Prostate gland (tissue), 2 donors: Measurements from ENCODE around the gene ARHGAP4. TPM values are rescaled to one million over a fixed set of nuclear protein-coding genes. Genes with fewer than 3 reads are reported as not detected.

Source experiments
- DNase-seq: peaks from one replicate; pipeline ENCODE4 v3.0.0-alpha.2; 2019; ENCODE audit warnings: low spot score
- H3K27ac ChIP-seq, 2 donors: fragments of 200-600 bp; sonication (generic); 2 replicates each; pipeline ENCODE4 v1.5.1; 2017 to 2019
- H3K27me3 ChIP-seq: fragments of 200-600 bp; sonication (generic); replicated peaks from 2 replicates; pipeline ENCODE4 v1.5.1; 2019; ENCODE audit not compliant: insufficient read depth
- H3K36me3 ChIP-seq, 2 donors: fragments of 200-600 bp; sonication (generic); 1 replicate in 1 of 2; 2 replicates in 1 of 2; pipeline versions ENCODE4 v1.5.1 to v1.8.1; 2017 to 2019
- H3K4me1 ChIP-seq: fragments of 200-600 bp; sonication (generic); replicated peaks from 2 replicates; pipeline ENCODE4 v1.5.1; 2019
- H3K4me3 ChIP-seq, 2 donors: fragments of 200-600 bp; sonication (generic); 2 replicates each; pipeline ENCODE4 v1.5.1; 2017 to 2019
- H3K9me3 ChIP-seq: fragments of 200-600 bp; sonication (generic); 2 replicates; pipeline ENCODE4 v1.5.1; 2017
- POLR2A ChIP-seq: fragments of 450-650 bp; IDR thresholded peaks from one replicate; pipeline ENCODE4 v1.6.1; 2016; ENCODE audit warnings: antibody characterized with exemption, mild to moderate bottlenecking
- POLR2AphosphoS5 ChIP-seq: sonication (generic); formaldehyde crosslinking; IDR thresholded peaks from one replicate; pipeline ENCODE4 v1.6.1; 2017; ENCODE audit warnings: antibody characterized with exemption
- WGBS: methylation state at CpG from one replicate; pipeline ENCODE4 v1.1.5; 2018; 5-methylcytosine and 5-hydroxymethylcytosine counted together
- intact Hi-C: fragments of 100-400 bp; cut with DNase I; formaldehyde crosslinking; loops from one replicate; pipeline ENCODE4 v1.14.2; 2022
- total RNA-seq, 2 donors: library from RNA; depleted of rRNA; stranded (reverse); fragments of >200 nt; gene quantifications; one replicate each; pipeline ENCODE4 v1.1.0, GENCODE V29; 2016
- TF ChIP-seq, protein P1 (sequence below), 4 experiments: fragments of 200-600 bp in 2 of 4; fragments of 450-650 bp in 2 of 4; sonication (generic) in 2 of 4; IDR thresholded peaks; 1 replicate in 3 of 4; 2 replicates in 1 of 4; pipeline ENCODE4 v1.5.1; 2016 to 2019; ENCODE audit warnings: antibody characterized with exemption in 4 of 4, mild to moderate bottlenecking in 2 of 4, moderate library complexity in 2 of 4

The ARHGAP4 gene
- total RNA-seq, 2 donors from 2014 or later, result 11.9 to 41.1 TPM

DNA sequence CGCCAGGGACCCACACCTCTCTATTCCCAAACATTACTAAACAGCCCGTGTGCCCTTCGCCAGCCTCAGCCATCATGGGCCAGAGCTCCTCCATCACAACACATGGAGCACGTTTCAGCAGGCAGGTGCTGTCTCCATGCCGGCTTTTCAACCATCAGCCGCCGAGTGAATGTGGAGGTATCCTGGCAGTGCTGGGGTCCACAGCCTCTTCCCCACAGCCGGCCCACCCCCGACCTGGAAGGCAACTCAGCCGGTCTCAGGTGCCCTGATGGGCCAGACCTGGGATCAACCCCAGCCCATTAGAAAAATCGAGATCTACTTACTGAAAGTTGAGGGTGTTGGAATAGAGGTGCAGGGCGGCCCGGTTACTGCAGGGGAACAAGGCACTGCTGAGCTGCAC lies 5.7 kb upstream of the ARHGAP4 start:
- TF ChIP-seq, protein P1, sequence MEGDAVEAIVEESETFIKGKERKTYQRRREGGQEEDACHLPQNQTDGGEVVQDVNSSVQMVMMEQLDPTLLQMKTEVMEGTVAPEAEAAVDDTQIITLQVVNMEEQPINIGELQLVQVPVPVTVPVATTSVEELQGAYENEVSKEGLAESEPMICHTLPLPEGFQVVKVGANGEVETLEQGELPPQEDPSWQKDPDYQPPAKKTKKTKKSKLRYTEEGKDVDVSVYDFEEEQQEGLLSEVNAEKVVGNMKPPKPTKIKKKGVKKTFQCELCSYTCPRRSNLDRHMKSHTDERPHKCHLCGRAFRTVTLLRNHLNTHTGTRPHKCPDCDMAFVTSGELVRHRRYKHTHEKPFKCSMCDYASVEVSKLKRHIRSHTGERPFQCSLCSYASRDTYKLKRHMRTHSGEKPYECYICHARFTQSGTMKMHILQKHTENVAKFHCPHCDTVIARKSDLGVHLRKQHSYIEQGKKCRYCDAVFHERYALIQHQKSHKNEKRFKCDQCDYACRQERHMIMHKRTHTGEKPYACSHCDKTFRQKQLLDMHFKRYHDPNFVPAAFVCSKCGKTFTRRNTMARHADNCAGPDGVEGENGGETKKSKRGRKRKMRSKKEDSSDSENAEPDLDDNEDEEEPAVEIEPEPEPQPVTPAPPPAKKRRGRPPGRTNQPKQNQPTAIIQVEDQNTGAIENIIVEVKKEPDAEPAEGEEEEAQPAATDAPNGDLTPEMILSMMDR (IDR thresholded peaks at IDR 0.05), result no peak
- TF ChIP-seq POLR2AphosphoS5 (no peak), POLR2A (no peak)
- no peaks in the 10 kb centered on the region for H3K36me3 ChIP-seq
- DNase-seq, result no peak
- no peaks in the 10 kb centered on the region for H3K4me1 ChIP-seq
- H3K27me3 ChIP-seq, result no peaks in the 10 kb centered on the region
- intact Hi-C loops, result no loop called here
- no peaks in the 10 kb centered on the region for H3K9me3 ChIP-seq
- H3K27ac ChIP-seq, result no peak overlapping the region
- H3K4me3 ChIP-seq, result no peak overlapping the region
- WGBS, result 90% methylated on average over 12 of the region's 13 CpGs

GRCh38 chrX:153931151-153931550 lies 5.1 kb upstream of the ARHGAP4 start:
- H3K27me3 ChIP-seq, result no peaks in the 10 kb centered on the region
- no peaks in the 10 kb centered on the region for H3K9me3 ChIP-seq
- intact Hi-C loops, result no loop called here
- no peaks in the 10 kb centered on the region for H3K36me3 ChIP-seq
- no peak for TF ChIP-seq POLR2A
- TF ChIP-seq POLR2AphosphoS5, result no peak
- TF ChIP-seq, protein P1 (IDR thresholded peaks at IDR 0.05), result no peak
- DNase-seq, result no peak
- no peak overlapping the region for H3K4me3 ChIP-seq
- H3K27ac ChIP-seq, result no peak overlapping the region
- WGBS, result 90% methylated on average over 3 of the region's 8 CpGs
- no peaks in the 10 kb centered on the region for H3K4me1 ChIP-seq

GRCh38 chrX:153930011-153930910 lies 4.2 kb upstream of the ARHGAP4 start:
- no peak for DNase-seq
- H3K4me1 ChIP-seq, result no peaks in the 10 kb centered on the region
- intact Hi-C loops, result no loop called here
- no peaks in the 10 kb centered on the region for H3K27me3 ChIP-seq
- H3K4me3 ChIP-seq, result no peak overlapping the region
- H3K36me3 ChIP-seq, result no peaks in the 10 kb centered on the region
- no peaks in the 10 kb centered on the region for H3K9me3 ChIP-seq
- 91% methylated on average over 25 of the region's 31 CpGs for WGBS
- no peak overlapping the region for H3K27ac ChIP-seq
- TF ChIP-seq, protein P1 (IDR thresholded peaks at IDR 0.05), result no peak
- TF ChIP-seq POLR2AphosphoS5 (no peak), POLR2A (no peak)

GRCh38 chrX:153929576-153929975 lies 3.5 kb upstream of the ARHGAP4 start:
- H3K36me3 ChIP-seq, result no peaks in the 10 kb centered on the region
- H3K27ac ChIP-seq, result no peak overlapping the region
- WGBS, result 92% methylated on average over 2 of the region's 10 CpGs
- intact Hi-C loops, result no loop called here
- H3K4me1 ChIP-seq, result no peaks in the 10 kb centered on the region
- no peak overlapping the region for H3K4me3 ChIP-seq
- TF ChIP-seq POLR2A, result no peak
- TF ChIP-seq POLR2AphosphoS5, result no peak
- TF ChIP-seq, protein P1 (IDR thresholded peaks at IDR 0.05), result no peak
- no peak for DNase-seq
- no peaks in the 10 kb centered on the region for H3K9me3 ChIP-seq
- no peaks in the 10 kb centered on the region for H3K27me3 ChIP-seq

DNA sequence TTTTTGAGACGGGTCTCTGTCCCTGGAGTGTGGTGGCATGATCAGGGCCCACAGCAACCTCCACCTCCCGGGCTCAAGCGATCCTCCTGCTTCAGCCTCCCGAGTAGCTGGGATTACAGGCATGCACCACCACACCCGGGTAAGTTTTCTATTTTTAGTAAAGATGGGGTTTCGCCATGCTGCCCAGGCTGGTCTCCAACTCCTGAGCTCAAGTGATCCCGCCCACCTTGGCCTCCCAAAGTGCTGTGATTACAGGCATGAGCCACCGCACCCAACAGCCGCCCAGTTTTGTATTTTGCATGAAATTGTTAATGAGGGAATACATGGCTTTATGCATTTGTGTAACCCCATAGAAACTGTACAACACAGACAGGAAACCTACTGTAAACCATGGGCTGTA lies 2.8 kb upstream of the ARHGAP4 start:
- peak overlapping the region; percentile 38 to 42 for H3K27ac ChIP-seq
- H3K4me3 ChIP-seq, result no peak overlapping the region
- intact Hi-C loops, result no loop called here
- no peaks in the 10 kb centered on the region for H3K36me3 ChIP-seq
- WGBS, result 47% methylated on average over 9 of the region's 9 CpGs
- no peaks in the 10 kb centered on the region for H3K4me1 ChIP-seq
- H3K9me3 ChIP-seq, result no peaks in the 10 kb centered on the region
- DNase-seq, result no peak
- H3K27me3 ChIP-seq, result no peaks in the 10 kb centered on the region
- TF ChIP-seq, protein P1 (IDR thresholded peaks at IDR 0.05), result no peak
- TF ChIP-seq POLR2A (no peak), POLR2AphosphoS5 (no peak)
